IPS-NIHi7 (cell line): ENCODE measurements around the gene GALP.
A peak's percentile ranks its signal among the peaks of the same experiment; 100 is the strongest.
"Not testable (repeated sequence)": the region's sequence is repeated elsewhere in the genome, so short reads cannot be mapped to it uniquely, and the experiment has no call there.

Experiments used
- DNase-seq: peaks from one replicate; pipeline ENCODE4 v3.0.0; 2012; ENCODE audit warnings: mixed read lengths; ENCODE audit errors: extremely low spot score

GALP gene

DNA sequence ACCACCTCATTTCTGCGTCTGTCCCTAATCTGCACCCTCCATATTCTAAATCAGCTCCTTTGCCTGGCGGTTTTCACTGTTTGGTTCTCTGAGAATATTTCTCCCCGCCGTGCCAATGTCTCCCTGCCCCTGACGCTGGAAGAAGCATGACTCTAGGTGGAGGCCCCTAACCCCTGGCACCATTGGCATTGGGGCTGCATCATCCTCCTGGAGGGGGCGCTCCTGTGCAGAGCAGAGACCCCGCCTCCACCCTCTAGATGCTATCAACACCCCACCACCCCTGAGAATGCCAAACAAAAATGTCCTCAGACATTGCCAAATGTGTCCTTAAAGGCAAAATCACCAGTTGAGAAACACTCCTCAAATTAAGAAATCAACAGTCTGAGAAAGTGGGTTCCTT lies 15.3 kb downstream of the GALP start:
- peak; percentile 28 for DNase-seq

DNA sequence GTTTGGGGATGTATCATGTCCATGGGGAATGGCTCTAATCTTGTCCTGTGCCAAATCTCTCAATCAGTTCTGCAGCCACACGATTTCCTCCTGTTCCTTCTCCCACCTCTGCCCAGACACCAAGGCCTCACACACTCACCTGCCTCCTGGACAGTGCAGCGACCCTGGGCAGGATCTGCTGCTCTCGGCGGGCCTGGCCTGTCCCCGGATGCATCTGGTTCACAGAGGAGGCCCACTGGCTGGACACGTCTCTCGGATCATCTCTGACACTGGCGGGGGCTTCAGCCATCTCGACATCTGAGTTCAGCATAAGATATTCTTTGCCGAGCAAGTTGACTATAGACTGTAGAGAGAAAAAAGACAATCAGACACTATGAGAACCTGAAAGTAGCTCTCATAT lies 15.9 kb downstream of the GALP start:
- no peak for DNase-seq

DNA sequence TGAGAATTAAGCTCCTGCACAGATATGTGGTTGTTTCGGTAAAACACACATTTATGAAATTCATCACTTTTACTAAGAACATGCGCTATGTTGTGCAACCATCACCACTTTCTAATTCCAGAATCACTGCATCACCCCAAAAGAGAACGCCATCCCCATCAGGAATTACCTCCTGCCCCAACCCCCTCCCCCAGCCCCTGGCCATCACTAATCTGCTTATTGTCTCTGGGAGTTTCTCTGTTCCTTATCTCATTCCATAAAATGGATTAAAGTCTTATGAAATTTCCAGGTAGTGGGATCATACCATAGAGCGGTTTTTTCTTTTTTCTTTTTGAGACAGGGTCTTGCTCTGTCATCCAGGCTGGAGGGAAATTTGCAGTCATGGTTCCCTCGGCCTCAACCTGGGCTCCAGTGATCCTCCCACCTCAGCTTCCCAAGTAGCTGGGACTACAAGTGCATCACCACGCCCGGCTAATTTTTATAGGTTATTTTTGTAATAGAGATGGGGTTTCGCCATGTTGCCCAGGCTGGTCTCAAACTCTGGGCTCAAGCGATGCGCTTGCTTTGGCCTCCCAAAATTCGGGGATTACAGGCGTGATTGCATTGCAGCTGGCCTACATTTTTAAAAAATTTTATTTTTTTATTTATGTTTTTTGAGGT lies 18.3 kb downstream of the GALP start:
- DNase-seq = no peak

DNA sequence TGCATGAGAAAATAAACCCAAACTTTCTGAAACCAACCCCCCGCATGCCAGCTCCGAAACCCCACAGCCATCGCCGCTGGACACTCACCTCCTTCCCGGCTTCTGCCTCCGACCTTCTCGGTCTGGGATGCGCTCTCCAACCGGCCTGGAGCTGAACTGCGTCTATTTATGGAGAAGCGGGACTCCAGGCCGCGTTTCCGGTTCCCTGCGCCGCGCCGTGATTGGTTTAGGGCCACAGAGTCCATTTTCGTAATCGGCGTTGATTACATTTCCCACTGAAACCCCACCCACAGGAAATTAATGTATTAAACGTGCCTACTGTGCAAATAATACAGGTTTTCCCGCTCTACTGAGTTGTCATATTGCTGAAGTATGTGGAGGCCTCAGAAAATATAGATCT lies 21.8 kb downstream of the GALP start, which contains the start of gene ZSCAN5B:
Gene ZSCAN5B, minus strand, starts transcription at position 138 of the 400 bp plus-strand sequence. CDS start 4,731 bp downstream, outside the sequence.
- not testable (repeated sequence) for DNase-seq

DNA sequence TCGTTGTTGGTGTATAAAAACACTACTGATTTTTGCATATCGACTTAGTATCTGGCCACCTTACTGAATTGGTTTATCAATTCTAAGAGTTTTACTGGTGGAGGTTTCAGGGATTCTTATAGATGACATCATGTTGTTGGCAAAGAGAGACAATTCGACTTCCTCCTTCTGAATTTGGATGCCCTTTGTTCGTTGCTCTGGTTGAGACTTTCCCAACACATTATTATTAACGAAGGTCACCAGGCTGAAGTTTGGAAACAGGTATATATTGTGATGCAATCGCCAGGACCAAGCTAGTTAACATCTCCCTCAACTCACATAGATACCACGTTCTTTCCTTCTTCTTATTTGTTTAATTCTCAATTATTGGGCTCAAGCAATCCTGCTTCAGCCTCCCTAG lies 23.9 kb downstream of the GALP start:
- DNase-seq = no peak

DNA sequence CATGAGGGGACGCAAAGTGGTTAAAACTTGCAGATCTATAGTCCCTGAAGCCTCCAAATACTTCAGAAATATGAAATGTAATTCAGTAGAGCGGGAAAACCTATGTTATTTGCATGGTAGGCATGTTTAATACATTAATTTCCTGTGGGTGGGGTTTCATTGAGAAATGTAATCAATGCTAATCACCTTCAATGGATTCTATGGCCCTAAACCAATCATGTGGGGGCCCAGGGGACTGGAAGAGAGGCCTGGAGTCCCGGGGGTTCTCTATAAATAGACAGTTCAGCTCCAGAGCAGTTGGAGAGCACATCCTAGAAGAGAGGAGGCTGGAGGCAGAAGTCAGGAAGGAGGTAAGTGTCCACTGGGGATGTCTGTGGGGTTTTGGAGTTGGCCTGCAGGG lies 26.2 kb downstream of the GALP start, which contains the start of gene ZSCAN5C:
Gene ZSCAN5C, plus strand, starts transcription at position 301 of the 400 bp plus-strand sequence. CDS start 3,641 bp downstream, outside the sequence.
- DNase-seq = no peak

DNA sequence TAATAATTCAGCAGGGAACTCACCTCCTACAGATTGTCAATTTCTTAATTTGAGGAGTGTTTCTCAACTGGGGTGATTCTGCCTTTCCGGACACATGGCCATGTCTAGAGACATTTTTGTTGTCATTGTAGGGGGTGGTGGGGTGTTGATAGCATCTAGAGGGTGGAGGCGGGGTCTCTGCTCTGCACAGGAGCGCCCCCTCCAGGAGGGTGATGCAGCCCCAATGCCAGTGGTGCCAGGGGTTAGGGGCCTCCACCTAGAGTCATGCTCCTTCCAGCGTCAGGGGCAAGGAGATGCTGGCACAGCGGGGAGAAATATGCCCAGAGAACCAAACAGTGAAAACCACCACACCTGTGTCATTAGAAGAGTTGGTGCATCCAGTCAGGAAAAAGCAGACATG lies 31.8 kb downstream of the GALP start:
- DNase-seq = not testable (repeated sequence)

DNA sequence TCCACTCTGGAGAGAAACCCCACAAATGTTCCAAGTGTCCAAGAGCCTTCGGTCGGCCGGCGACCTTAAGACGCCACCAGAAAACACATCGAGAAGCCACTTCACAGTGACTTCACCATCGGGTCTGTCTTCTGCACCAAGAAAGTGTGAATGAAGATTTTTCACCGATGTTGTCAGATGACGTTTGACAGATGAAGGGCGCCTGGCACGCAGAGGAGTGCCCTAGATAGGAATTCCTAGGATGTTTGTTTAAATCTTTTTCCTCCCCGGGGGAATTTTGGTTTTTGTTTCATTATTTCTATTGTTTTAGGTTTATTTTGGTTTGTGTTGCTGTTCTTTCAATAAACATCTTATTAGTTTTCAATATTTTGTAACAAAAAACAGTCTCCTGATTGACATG lies 33.3 kb downstream of the GALP start:
- no peak for DNase-seq

DNA sequence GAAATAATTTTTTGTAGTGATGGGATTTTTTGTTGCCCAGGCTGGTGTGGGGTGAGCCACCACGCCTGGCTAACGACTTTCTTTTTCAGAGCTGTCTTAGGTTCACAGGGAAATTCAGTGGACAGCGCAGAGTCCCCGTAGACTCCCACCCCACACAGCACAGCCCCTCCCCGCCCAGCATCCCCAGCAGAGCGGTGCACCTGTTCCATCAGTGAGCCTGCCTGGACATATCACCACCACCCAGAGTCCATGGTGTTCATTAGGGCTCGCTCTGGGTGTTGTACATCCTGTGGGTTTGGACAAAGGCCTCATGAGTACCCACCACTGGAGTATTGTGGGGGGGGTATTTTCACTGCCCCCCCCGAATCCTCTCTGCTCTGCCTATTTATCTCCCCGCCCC lies 34.2 kb downstream of the GALP start:
- not testable (repeated sequence) for DNase-seq

DNA sequence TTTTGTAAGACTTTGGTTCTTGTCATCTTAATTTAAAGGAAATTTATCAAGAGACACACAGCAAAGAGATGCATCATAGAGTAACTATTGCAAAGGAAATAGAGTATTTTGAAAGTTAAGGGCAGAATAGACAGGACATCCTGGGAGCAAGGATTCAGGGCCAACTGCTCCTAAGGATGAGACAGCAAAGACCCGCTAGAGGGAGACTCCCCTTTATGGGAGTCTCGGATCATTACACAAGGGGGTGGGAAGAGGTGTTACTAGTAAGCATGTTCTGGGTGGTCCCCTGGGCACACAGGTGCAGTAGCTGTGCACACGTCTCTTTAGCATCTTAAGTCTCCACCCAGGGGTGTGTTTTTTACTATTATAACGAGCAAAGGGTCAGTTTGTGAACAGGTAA lies 35.9 kb downstream of the GALP start:
- DNase-seq = no peak

DNA sequence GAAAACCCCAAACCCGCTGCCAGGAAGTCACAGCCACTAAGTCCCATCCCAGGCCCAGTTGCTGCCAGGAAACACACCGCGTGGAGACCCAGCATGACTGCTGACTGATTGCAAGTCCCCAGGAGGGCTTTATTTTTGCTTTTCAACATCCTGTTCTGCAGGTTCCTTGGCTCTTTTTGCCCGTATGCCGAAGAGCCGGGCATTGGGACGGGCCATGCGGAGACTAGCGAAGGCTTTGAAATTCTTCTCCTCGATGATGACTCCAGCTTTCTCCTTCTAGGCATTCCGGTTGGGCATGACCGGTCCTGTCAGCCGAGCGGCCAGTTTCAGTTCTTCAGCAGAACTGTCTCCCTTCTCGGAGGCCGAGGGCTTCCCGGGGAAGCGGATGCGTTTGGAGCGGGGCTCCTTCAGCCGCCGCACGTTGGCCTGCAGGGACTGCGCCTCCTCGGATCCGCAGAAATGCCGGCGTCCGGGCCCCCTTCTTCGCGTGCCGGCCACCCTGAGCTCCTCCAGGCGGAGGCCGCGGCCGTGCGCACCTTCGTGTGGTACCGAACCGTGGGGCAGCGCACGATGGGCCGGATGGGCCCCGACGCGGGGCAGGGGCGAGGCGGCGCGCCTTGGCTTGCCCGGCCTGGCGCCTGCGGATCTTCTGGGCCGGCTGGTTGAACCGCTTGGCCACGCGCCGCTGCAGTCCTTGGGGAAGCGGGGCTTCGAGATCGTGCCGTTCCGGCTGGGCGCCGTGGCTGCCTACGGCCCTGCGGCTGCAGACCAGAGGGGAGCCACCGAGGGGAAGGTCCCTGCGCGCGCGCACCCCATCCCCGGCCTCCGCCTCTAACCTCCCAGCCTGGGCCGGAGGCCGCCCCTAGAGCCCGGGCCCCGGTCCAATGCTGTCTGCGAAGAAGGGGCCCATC lies 41.5 kb downstream of the GALP start:
- DNase-seq = peak; percentile 63

DNA sequence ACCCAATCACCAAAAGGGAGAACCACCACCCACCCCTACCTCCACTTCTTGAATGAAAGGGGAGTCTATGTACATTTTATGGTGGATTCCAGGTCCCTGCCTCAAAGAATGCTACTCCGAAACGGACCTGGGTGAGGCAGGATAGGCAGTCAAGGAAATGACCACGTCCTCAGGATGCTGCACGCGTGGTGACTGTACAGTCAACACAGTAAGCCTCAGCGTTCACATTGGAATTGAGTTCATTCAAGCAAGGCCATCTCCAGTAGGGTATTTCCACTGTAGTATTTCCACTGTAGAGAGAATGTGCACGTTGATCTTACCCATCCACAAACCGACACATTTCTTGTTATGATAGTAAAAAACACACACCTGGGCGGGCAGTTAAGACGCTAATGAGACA lies 43.2 kb downstream of the GALP start:
- no peak for DNase-seq

DNA sequence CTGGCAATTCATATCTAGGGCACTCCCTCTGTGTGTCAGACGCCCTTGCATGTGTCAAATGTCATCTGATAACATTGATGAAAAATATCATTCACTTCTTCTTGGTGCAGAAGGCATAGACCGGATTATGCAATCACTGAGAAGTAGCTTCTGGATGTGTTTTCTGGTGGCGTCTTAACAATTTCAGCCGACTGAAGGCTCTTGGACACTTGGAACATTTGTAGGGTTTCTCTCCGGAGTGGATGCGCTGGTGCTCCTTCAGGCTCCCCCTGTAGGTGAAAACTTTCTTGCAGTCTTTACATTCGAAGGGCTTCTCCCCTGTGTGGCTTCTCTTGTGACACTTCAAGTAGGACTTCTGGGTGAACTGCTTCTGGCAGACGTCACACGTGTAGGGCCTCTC lies 45.6 kb downstream of the GALP start:
- peak; percentile 19 for DNase-seq

DNA sequence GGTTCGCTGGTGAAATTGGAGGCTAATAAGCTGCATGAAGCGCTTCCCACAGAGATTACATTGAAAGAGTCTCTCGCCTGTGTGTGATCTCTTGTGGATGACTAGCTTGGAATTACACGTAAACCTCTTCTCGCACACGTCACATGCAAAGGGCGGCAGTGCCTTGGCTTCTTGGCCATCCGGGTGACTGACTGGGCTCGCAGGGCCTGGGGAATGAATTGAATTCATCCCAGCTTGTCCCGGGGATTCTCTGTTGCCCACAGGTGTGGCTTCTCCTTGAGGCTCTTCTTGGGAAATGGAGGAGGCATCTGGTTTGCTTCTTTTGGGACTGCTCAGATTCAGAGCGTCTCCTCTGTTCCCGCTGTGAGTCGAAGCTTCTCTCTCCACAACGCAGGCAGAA lies 46.0 kb downstream of the GALP start:
- DNase-seq = no peak

DNA sequence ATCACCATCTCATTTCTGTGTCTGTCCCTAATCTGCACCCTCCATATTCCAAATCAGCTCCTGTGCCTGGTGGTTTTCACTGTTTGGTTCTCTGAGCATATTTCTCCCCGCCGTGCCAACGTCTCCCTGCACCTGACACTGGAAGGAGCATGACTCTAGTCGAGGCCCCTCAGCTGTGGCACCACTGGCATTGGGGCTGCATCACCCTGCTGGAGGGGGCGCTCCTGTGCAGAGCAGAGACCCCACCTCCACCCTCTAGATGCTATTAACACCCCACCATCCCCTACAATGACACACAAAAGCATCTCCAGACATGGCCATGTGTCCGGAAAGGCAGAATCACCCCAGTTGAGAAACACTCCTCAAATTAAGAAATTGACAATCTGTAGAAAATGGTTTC lies 47.1 kb downstream of the GALP start:
- DNase-seq = peak; percentile 53

DNA sequence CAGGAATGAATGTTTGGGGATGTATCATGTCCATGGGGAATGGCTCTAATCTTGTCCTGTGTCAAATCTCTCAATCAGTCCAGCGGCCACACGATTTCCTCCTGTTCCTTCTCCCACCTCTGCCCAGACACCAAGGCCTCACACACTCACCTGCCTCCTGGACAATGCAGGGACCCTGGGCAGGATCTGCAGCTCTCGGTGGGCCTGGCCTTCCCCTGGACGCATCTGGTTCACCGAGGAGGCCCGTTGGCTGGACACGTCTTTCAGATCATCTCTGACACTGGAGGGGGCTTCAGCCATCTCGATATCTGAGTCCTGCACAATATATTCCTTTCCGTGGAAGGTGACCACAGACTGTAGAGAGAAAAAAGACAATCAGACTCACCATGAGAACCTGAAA lies 47.7 kb downstream of the GALP start:
- no peak for DNase-seq
